Gastroesophageal sphincter (tissue), 3 donors: ENCODE data around the gene MFSD6L.

Experiments used
- CTCF ChIP-seq, 4 experiments: fragments of 200-600 bp in 2 of 4; fragments of 450-650 bp in 2 of 4; sonication (generic) in 1 of 4; IDR thresholded peaks; one replicate each; pipeline ENCODE4 v1.5.1; 2017 to 2019; ENCODE audit warnings: antibody characterized with exemption in 4 of 4, mild to moderate bottlenecking in 2 of 4, moderate library complexity in 2 of 4
- EP300 ChIP-seq: sonication (generic); formaldehyde crosslinking; IDR thresholded peaks from one replicate; pipeline ENCODE4 v1.6.1; 2017; ENCODE audit warnings: antibody characterized with exemption, mild to moderate bottlenecking
- POLR2A ChIP-seq, 2 donors: fragments of 450-650 bp; IDR thresholded peaks; one replicate each; pipeline ENCODE4 v1.6.1; 2017; ENCODE audit warnings: antibody characterized with exemption in 2 of 2, mild to moderate bottlenecking in 2 of 2, moderate library complexity in 1 of 2
- POLR2AphosphoS5 ChIP-seq: sonication (generic); formaldehyde crosslinking; IDR thresholded peaks from one replicate; pipeline ENCODE4 v1.6.1; 2017; ENCODE audit warnings: antibody characterized with exemption

GRCh38 chr17:8799570-8800212 lies 526 bp upstream of the MFSD6L start:
- TF ChIP-seq CTCF (IDR thresholded peaks at IDR 0.05) (no peak), POLR2AphosphoS5 (no peak), POLR2A (IDR thresholded peaks at IDR 0.05) (no peak), EP300 (no peak)
